T-helper 1 cell treated with Interleukin-12 subunit alpha and Interleukin-12 subunit beta and Interleukin-4 antibody, amounts not matched to agents 30 μg/mL and 1 μg/mL, for 36 hours (primary cell): Measurements from ENCODE around the gene CEP85.

ENCODE experiments used
- H3K27ac Mint-ChIP-seq: one replicate; pipeline ENCODE4 v1.8.0; 2021; ENCODE audit warnings: mild to moderate bottlenecking, mixed read lengths
- H3K27me3 Mint-ChIP-seq: one replicate; pipeline ENCODE4 v1.8.0; 2021; ENCODE audit warnings: low read depth, mixed read lengths
- H3K36me3 Mint-ChIP-seq: one replicate; pipeline ENCODE4 v1.8.0; 2021; ENCODE audit warnings: low read depth, mixed read lengths
- H3K4me1 Mint-ChIP-seq: one replicate; pipeline ENCODE4 v1.8.0; 2021; ENCODE audit warnings: low read depth, mixed read lengths
- H3K4me3 Mint-ChIP-seq: one replicate; pipeline ENCODE4 v1.8.0; 2021; ENCODE audit warnings: mild to moderate bottlenecking, moderate library complexity, mixed read lengths
- H3K9me3 Mint-ChIP-seq: one replicate; pipeline ENCODE4 v1.8.0; 2021; ENCODE audit warnings: mixed read lengths

Gene CEP85

GRCh38 chr1:26317612-26318337 is 83.8 kb downstream of the CEP85 start, which contains the start of gene CD52:
CD52 (plus strand) TSS chr1:26317958; CDS start chr1:26318018, 60 bp downstream.
- H3K4me3 Mint-ChIP-seq = peak within 1 kb of the TSS; percentile 96
- H3K9me3 Mint-ChIP-seq = no peaks in the 10 kb centered on the region
- H3K36me3 Mint-ChIP-seq = peaks cover 38% of the 10 kb centered on the region
- no peaks in the 10 kb centered on the region for H3K27me3 Mint-ChIP-seq
- H3K4me1 Mint-ChIP-seq = peaks cover 53% of the 10 kb centered on the region
- H3K27ac Mint-ChIP-seq = peak within 1 kb of the TSS; percentile 84

GRCh38 chr1:26318338-26319064 is 84.5 kb downstream of the CEP85 start:
- H3K36me3 Mint-ChIP-seq = peaks cover 45% of the 10 kb centered on the region
- H3K27me3 Mint-ChIP-seq = no peaks in the 10 kb centered on the region
- H3K27ac Mint-ChIP-seq = peak overlapping the region; percentile 84
- peak overlapping the region; percentile 96 for H3K4me3 Mint-ChIP-seq
- peaks cover 53% of the 10 kb centered on the region for H3K4me1 Mint-ChIP-seq
- no peaks in the 10 kb centered on the region for H3K9me3 Mint-ChIP-seq

GRCh38 chr1:26320896-26321295 is 86.9 kb downstream of the CEP85 start:
- Mint-ChIP-seq H3K9me3 (no peaks in the 10 kb centered on the region), H3K4me1 (peaks cover 34% of the 10 kb centered on the region), H3K4me3 (peak overlapping the region; percentile 96), H3K27ac (peak overlapping the region; percentile 96), H3K27me3 (no peaks in the 10 kb centered on the region), H3K36me3 (peaks cover 52% of the 10 kb centered on the region)

- peak overlapping the region; percentile 96 for H3K27ac Mint-ChIP-seq
- no peaks in the 10 kb centered on the region for H3K27me3 Mint-ChIP-seq
- H3K36me3 Mint-ChIP-seq = peaks cover 52% of the 10 kb centered on the region
- H3K9me3 Mint-ChIP-seq = no peaks in the 10 kb centered on the region
- H3K4me3 Mint-ChIP-seq = peak overlapping the region; percentile 96
- peaks cover 31% of the 10 kb centered on the region for H3K4me1 Mint-ChIP-seq
Measured at GRCh38 chr1:26321315-26322041, 87.5 kb downstream of the CEP85 start.

- Mint-ChIP-seq H3K4me3 (no peak overlapping the region), H3K9me3 (no peaks in the 10 kb centered on the region), H3K36me3 (peaks cover 52% of the 10 kb centered on the region), H3K27me3 (no peaks in the 10 kb centered on the region), H3K27ac (no peak overlapping the region), H3K4me1 (peaks cover 28% of the 10 kb centered on the region)
Measured at GRCh38 chr1:26322042-26322331, 88.0 kb downstream of the CEP85 start.

GRCh38 chr1:26323382-26323781 is 89.4 kb downstream of the CEP85 start:
- no peak overlapping the region for H3K27ac Mint-ChIP-seq
- H3K4me1 Mint-ChIP-seq = peaks cover 19% of the 10 kb centered on the region

GRCh38 chr1:26324550-26324949 is 90.5 kb downstream of the CEP85 start:
- Mint-ChIP-seq H3K36me3 (peaks cover 34% of the 10 kb centered on the region), H3K27me3 (no peaks in the 10 kb centered on the region), H3K4me1 (peaks cover 19% of the 10 kb centered on the region), H3K4me3 (no peak overlapping the region), H3K9me3 (no peaks in the 10 kb centered on the region), H3K27ac (no peak overlapping the region)

More at GRCh38 chr1:26323382-26323781, 89.4 kb downstream of the CEP85 start:
- Mint-ChIP-seq H3K36me3 (peaks cover 44% of the 10 kb centered on the region), H3K9me3 (no peaks in the 10 kb centered on the region), H3K27me3 (no peaks in the 10 kb centered on the region), H3K4me3 (no peak overlapping the region)

- H3K36me3 Mint-ChIP-seq = peaks cover 12% of the 10 kb centered on the region
- H3K9me3 Mint-ChIP-seq = no peaks in the 10 kb centered on the region
- H3K4me1 Mint-ChIP-seq = peaks cover 3% of the 10 kb centered on the region
- no peak overlapping the region for H3K27ac Mint-ChIP-seq
- H3K27me3 Mint-ChIP-seq = peaks cover 9% of the 10 kb centered on the region
- no peak overlapping the region for H3K4me3 Mint-ChIP-seq
Measured at GRCh38 chr1:26327956-26328362, 94.0 kb downstream of the CEP85 start.
